ENCODE results near the gene DHX35.

GRCh38 chr20:39052676-39053075, 90.5 kb downstream of the DHX35 start:
- no peak for TF ChIP-seq CTCF (IDR thresholded peaks at IDR 0.05)
- no peak for TF ChIP-seq POLR2A (IDR thresholded peaks at IDR 0.05)
